Ovary (tissue), 3 donors: ENCODE results near the gene ITSN1.

ENCODE experiments used
- EP300 ChIP-seq: sonication (generic); formaldehyde crosslinking; IDR thresholded peaks from one replicate; pipeline ENCODE4 v1.6.1; 2017; ENCODE audit warnings: antibody characterized with exemption
- TF ChIP-seq, protein P1 (sequence below), 3 donors: fragments of 450-650 bp in 2 of 3; fragments of 200-600 bp in 1 of 3; IDR thresholded peaks; one replicate each; pipeline versions ENCODE4 v1.5.1 to v1.8.0; 2016 to 2022; ENCODE audit warnings: antibody characterized with exemption in 3 of 3, mild to moderate bottlenecking in 1 of 3
- donor health status: DM: no; HTN: no; CAD: no.

DNA sequence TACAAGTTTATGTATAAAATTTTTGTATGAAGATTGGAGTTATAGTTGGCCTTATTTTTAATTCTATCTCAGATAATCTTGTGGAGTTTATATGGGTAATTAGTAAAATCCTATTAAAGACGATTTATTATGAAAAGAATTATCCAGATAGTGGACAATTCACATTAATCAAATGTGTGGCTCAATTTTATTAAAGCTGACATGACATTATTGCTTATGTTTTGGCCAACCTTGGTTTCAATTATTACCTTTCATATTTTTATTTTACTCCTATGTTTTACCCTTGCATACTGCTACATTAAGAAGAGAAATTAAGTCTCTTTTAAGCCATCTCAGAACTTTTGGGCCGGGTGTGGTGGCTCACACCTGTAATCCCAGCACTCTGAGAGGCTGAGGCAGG, 110.0 kb downstream of the ITSN1 start:
- TF ChIP-seq, protein P1, sequence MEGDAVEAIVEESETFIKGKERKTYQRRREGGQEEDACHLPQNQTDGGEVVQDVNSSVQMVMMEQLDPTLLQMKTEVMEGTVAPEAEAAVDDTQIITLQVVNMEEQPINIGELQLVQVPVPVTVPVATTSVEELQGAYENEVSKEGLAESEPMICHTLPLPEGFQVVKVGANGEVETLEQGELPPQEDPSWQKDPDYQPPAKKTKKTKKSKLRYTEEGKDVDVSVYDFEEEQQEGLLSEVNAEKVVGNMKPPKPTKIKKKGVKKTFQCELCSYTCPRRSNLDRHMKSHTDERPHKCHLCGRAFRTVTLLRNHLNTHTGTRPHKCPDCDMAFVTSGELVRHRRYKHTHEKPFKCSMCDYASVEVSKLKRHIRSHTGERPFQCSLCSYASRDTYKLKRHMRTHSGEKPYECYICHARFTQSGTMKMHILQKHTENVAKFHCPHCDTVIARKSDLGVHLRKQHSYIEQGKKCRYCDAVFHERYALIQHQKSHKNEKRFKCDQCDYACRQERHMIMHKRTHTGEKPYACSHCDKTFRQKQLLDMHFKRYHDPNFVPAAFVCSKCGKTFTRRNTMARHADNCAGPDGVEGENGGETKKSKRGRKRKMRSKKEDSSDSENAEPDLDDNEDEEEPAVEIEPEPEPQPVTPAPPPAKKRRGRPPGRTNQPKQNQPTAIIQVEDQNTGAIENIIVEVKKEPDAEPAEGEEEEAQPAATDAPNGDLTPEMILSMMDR (IDR thresholded peaks at IDR 0.05), result no peak
- no peak for TF ChIP-seq EP300
